AG04449 (cell line): ENCODE data around the gene NCOA1.
"Not testable (repeated sequence)": the region's sequence is repeated elsewhere in the genome, so short reads cannot be mapped to it uniquely, and the experiment has no call there.

Experiments used
- CTCF ChIA-PET: fragments of 350-600 bp; formaldehyde crosslinking; extraction: SDS; loops from one replicate; lab custom pipeline; 2021; ENCODE audit warnings: antibody characterized with exemption; lab: Yijun Ruan, JAX
- POLR2A ChIA-PET: fragments of 400-600, 350-600 bp; formaldehyde crosslinking; extraction: SDS; loops from one replicate; lab custom pipeline; 2020; ENCODE audit warnings: antibody characterized with exemption, inconsistent platforms; lab: Yijun Ruan, JAX
- DNase-seq: peaks from one replicate; pipeline ENCODE4 v3.0.0-alpha.2; 2010; ENCODE audit warnings: low read depth, low spot score
- H3K4me3 ChIP-seq: 2 replicates; pipeline ENCODE4 v1.5.1; 2011; ENCODE audit warnings: low read depth, mild to moderate bottlenecking, control low read depth, low read length
- TF ChIP-seq, protein P1 (sequence below): IDR thresholded peaks from one replicate; pipeline ENCODE4 v1.5.1; 2011; ENCODE audit warnings: mild to moderate bottlenecking, moderate library complexity, low read length, control low read depth, inconsistent platforms; ENCODE audit not compliant: insufficient read depth; ENCODE audit errors: missing control alignments

Gene NCOA1

DNA sequence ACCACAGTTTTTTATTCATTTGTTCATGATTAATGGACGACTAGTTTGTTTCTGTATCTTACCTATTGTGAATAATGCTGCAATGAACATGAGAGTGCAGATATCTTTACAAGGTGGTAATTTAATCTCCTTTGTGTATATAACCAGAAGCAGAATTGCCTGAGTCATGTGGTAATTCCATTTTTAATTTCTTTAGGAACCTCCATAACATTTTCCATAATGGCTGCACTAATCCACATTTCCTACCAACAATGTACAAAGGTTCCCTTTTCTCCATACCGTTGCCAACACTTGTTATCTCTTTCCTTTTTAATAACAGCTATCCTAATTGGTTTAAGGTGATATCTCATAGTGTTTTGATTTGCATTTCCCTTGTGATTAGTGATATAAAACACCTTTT is 36.5 kb downstream of the NCOA1 start:
- CTCF ChIA-PET: no interaction called here
- POLR2A ChIA-PET: no interaction called here
- no peak for DNase-seq
- TF ChIP-seq, protein P1, sequence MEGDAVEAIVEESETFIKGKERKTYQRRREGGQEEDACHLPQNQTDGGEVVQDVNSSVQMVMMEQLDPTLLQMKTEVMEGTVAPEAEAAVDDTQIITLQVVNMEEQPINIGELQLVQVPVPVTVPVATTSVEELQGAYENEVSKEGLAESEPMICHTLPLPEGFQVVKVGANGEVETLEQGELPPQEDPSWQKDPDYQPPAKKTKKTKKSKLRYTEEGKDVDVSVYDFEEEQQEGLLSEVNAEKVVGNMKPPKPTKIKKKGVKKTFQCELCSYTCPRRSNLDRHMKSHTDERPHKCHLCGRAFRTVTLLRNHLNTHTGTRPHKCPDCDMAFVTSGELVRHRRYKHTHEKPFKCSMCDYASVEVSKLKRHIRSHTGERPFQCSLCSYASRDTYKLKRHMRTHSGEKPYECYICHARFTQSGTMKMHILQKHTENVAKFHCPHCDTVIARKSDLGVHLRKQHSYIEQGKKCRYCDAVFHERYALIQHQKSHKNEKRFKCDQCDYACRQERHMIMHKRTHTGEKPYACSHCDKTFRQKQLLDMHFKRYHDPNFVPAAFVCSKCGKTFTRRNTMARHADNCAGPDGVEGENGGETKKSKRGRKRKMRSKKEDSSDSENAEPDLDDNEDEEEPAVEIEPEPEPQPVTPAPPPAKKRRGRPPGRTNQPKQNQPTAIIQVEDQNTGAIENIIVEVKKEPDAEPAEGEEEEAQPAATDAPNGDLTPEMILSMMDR: no peak
- H3K4me3 ChIP-seq: no peak overlapping the region

DNA sequence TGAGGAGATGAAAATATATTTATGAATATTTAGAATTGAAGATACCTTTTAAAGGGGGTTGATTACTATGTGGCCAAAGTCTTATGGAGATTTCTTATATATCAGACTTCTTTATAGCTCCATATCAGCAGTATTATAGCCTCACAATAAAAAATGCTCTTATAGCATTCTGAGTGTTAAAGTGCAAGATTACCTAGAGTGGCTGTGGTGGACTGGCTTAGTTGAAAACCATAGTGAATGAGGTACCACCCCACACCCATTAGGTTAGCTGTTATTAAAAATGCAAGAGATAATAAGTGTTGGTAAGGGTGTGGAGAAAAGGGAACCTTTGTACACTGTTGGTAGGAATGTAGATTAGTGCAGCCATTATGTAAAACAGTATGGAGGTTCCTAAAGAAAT is 39.7 kb downstream of the NCOA1 start:
- H3K4me3 ChIP-seq: no peak overlapping the region
- no peak for DNase-seq
- POLR2A ChIA-PET: no interaction called here
- TF ChIP-seq, protein P1: no peak
- CTCF ChIA-PET: no interaction called here

DNA sequence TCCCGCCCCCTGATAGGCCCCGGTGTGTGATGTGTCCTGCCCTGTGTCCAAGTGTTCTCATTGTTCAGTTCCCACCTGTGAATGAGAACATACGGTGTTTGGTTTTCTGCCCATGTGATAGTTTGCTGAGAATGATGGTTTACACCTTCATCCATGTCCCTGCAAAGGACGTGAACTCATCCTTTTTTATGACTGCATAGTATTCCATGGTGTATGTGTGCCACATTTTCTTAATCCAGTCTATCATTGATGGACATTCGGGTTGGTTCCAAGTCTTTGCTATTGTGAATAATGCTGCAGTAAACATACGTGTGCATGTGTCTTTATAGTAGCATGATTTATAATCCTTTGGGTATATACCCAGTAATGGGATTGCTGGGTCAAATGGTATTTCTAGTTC is 40.6 kb downstream of the NCOA1 start:
- H3K4me3 ChIP-seq, DNase-seq, CTCF ChIA-PET: not testable (repeated sequence)

DNA sequence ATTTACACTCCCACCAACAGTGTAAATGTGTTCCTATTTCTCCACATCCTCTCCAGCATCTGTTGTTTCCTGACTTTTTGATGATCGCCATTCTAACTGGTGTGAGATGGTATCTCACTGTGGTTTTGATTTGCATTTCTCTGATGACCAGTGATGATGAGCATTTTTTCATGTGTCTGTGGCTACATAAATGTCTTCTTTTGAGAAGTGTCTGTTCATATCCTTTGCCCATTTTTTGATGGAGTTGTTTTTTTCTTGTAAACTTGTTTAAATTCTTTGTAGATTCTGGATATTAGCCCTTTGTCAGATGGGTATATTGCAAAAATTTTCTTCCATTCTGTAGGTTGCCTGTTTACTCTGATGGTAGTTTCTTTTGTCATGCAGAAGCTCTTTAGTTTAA is 41.0 kb downstream of the NCOA1 start:
- H3K4me3 ChIP-seq, DNase-seq, CTCF ChIA-PET, POLR2A ChIA-PET: not testable (repeated sequence)

More for the DNA sequence above, 40.6 kb downstream of the NCOA1 start:
- POLR2A ChIA-PET: not testable (repeated sequence)

DNA sequence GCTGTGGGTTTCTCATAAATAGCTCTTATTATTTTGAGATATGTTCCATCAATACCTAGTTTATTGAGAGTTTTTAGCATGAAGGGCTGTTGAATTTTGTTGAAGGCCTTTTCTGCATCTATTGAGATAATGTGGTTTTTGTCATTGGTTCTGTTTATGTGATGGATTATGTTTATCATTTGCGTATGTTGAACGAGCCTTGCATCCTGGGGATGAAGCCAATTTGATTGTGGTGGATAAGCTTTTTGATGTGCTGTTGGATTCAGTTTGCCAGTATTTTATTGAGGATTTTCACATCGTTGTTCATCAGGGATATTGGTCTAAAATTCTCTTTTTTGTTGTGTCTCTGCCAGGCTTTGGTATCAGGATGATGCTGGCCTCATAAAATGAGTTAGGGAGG is 42.5 kb downstream of the NCOA1 start:
- H3K4me3 ChIP-seq, CTCF ChIA-PET, DNase-seq, POLR2A ChIA-PET: not testable (repeated sequence)

DNA sequence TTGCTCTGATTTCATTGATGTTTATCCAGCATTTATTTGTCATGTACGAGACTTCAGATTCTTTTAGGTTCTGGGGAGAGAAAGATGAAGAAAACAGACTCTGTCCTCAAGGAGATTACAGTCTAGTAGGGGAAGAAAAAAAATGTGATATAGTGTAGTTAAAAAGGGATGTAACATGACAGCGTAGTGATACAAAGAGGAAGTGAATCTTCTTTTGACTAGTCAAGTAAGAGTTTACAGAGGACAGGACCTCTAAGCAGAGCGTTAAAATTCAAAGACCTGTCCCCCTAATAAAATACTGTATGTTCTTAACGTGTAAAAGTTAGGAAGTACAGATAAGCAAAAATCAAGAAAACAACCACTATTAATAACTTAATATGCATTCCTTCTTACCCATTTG is 47.7 kb downstream of the NCOA1 start:
- TF ChIP-seq, protein P1: no peak
- DNase-seq: no peak
- H3K4me3 ChIP-seq: no peak overlapping the region
- CTCF ChIA-PET: no interaction called here
- POLR2A ChIA-PET: no interaction called here

DNA sequence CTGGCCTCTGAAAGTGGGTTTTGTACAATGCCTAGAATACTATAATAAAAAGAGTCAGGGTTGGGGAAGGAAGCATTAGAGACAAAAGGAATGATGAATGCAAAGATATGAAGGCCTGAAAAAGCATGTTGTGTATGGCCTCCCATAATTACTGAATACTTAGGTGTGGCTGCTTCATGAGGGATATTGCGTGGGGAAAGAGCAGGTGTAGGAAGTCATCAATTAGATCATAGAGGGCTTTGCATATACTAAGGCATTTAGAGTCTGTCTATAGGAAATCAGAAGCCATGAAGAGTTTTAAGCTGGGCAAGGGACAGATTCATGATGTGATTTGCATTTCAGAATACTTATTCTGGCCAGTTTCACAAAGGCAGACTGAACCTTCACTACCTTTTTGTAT is 48.2 kb downstream of the NCOA1 start:
- ChIA-PET CTCF (no interaction called here), POLR2A (no interaction called here)
- TF ChIP-seq, protein P1: no peak

DNA sequence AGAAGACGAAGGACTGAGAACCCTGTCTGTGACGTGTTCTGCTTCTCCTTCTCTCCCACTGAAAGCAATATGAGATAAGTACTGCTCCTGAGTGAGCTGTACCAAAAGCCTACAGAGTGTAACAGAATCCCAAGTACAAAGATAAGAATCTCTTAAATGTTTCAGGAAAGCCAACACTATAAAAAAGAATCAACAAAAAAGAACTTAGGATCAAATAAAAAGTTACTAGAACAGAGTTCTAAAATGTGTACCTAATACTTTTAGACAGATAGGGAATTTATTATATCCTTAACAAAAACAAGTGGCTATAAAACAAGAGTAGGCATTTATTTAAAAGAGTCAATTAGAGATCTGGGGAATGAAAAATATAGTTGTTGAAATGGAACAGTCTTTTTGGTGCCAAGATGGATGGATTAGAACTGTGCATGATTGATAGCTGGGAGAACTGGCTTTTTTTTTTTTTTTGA is 49.0 kb downstream of the NCOA1 start:
- ChIA-PET CTCF (no interaction called here), POLR2A (no interaction called here)
- no peak for DNase-seq
- TF ChIP-seq, protein P1: no peak
- H3K4me3 ChIP-seq: no peak overlapping the region

More for the DNA sequence above, 48.2 kb downstream of the NCOA1 start:
- H3K4me3 ChIP-seq: no peak overlapping the region
- no peak for DNase-seq
